ENCODE results near the gene PPP5C.
"Not testable (repeated sequence)": the region's sequence is repeated elsewhere in the genome, so short reads cannot be mapped to it uniquely, and the experiment has no call there.

Gene PPP5C

DNA sequence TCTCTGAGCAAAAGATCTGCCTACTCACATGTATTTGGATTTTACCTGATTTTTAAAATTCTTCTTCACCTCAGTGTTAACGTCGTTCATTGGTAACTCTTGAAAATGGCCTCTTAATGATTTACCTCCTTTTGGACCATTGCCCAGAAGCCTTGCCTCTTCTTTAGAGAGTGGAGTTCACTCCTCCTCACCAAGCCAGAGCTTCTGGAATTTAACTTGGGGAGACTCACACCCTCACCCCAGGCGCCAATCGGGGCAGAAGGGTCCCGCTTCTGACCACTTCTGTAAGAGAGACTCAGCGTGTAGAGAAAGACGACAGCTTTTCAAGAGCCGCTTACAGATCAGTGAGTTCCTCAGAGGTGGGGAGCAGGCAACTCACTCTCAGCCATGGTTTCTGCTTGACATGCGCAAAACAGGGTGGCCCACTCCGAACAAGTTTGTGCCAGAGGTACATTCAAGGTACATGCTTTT lies 79.2 kb downstream of the PPP5C start:
- peak overlapping the region; percentile 70 for H3K9ac ChIP-seq (ENCODE audit: low read length)
- no peaks in the 10 kb centered on the region for H3K36me3 ChIP-seq (ENCODE audit: control insufficient read depth, insufficient read depth, low read length)
- H3K4me3 ChIP-seq (ENCODE audit: low read length): peak overlapping the region; percentile 65
- peaks cover 2% of the 10 kb centered on the region for H3K4me1 ChIP-seq (ENCODE audit: control insufficient read depth, insufficient read depth, low read length)
- H3K27me3 ChIP-seq (ENCODE audit: control insufficient read depth, insufficient read depth, low read length): peaks cover 2% of the 10 kb centered on the region
- H3K27ac ChIP-seq (ENCODE audit: low read depth, low read length): peak overlapping the region; percentile 14

- H3K9ac ChIP-seq (ENCODE audit: low read length): peak overlapping the region; percentile 70
- peak overlapping the region; percentile 14 for H3K27ac ChIP-seq (ENCODE audit: low read depth, low read length)
- peaks cover 2% of the 10 kb centered on the region for H3K27me3 ChIP-seq (ENCODE audit: control insufficient read depth, insufficient read depth, low read length)
- no peaks in the 10 kb centered on the region for H3K36me3 ChIP-seq (ENCODE audit: control insufficient read depth, insufficient read depth, low read length)
- H3K4me1 ChIP-seq (ENCODE audit: control insufficient read depth, insufficient read depth, low read length): peaks cover 2% of the 10 kb centered on the region
- peak overlapping the region; percentile 65 for H3K4me3 ChIP-seq (ENCODE audit: low read length)
Observed at GRCh38 chr19:46426506-46427162, 79.7 kb downstream of the PPP5C start.

DNA sequence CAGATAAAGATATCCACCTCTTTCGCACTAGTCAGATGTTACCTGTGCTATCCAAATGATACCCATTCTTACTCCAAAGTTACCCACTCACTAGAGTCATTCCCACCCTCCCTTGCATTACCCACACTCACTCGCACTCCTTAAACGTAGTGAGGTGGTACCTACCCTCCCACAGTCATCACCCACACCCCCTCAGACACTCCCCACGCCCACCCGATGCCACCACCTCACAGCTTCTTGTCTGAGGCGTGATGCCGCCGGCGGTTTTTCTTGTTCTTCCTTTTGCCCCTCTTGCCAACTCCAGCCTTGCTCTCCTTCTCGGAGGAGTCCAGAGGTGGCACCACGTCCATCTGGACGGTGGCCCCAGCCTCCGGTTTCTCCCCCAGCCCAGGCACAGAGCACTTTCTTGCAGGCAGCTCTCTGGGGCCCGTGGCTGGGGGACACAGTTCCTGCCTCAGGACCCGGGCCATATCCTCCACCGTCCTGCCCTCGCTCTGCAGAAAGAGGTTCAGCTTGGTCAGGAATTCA lies 80.7 kb downstream of the PPP5C start:
- no peak overlapping the region for H3K9ac ChIP-seq (ENCODE audit: low read length)
- H3K4me1 ChIP-seq (ENCODE audit: control insufficient read depth, insufficient read depth, low read length): peaks cover 2% of the 10 kb centered on the region
- H3K36me3 ChIP-seq (ENCODE audit: control insufficient read depth, insufficient read depth, low read length): no peaks in the 10 kb centered on the region
- no peak overlapping the region for H3K27ac ChIP-seq (ENCODE audit: low read depth, low read length)
- peaks cover 2% of the 10 kb centered on the region for H3K27me3 ChIP-seq (ENCODE audit: control insufficient read depth, insufficient read depth, low read length)
- no peak overlapping the region for H3K4me3 ChIP-seq (ENCODE audit: low read length)

- H3K27me3 ChIP-seq (ENCODE audit: control insufficient read depth, insufficient read depth, low read length): peaks cover 2% of the 10 kb centered on the region
- H3K4me1 ChIP-seq (ENCODE audit: control insufficient read depth, insufficient read depth, low read length): peaks cover 2% of the 10 kb centered on the region
- H3K27ac ChIP-seq (ENCODE audit: low read depth, low read length): no peak within 1 kb of the TSS
- H3K9ac ChIP-seq (ENCODE audit: low read length): no peak within 1 kb of the TSS
- H3K36me3 ChIP-seq (ENCODE audit: control insufficient read depth, insufficient read depth, low read length): no peaks in the 10 kb centered on the region
- peak within 1 kb of the TSS; percentile 55 for H3K4me3 ChIP-seq (ENCODE audit: low read length)
Observed at GRCh38 chr19:46428239-46429135, 81.6 kb downstream of the PPP5C start, which contains the start of gene PNMA8C. Gene PNMA8C (minus strand): TSS chr19:46428936. CDS start chr19:46428359, 577 bp downstream.

- Histone ChIP-seq H3K9ac (ENCODE audit: low read length) (no peak overlapping the region), H3K27ac (ENCODE audit: low read depth, low read length) (no peak overlapping the region), H3K4me3 (ENCODE audit: low read length) (no peak overlapping the region), H3K36me3 (ENCODE audit: control insufficient read depth, insufficient read depth, low read length) (no peaks in the 10 kb centered on the region), H3K4me1 (ENCODE audit: control insufficient read depth, insufficient read depth, low read length) (peaks cover 2% of the 10 kb centered on the region), H3K27me3 (ENCODE audit: control insufficient read depth, insufficient read depth, low read length) (peaks cover 2% of the 10 kb centered on the region)
Observed at GRCh38 chr19:46429999-46430398, 83.1 kb downstream of the PPP5C start.

GRCh38 chr19:46431824-46432223 lies 84.9 kb downstream of the PPP5C start:
- Histone ChIP-seq H3K4me1 (ENCODE audit: control insufficient read depth, insufficient read depth, low read length) (no peaks in the 10 kb centered on the region), H3K36me3 (ENCODE audit: control insufficient read depth, insufficient read depth, low read length) (no peaks in the 10 kb centered on the region), H3K27me3 (ENCODE audit: control insufficient read depth, insufficient read depth, low read length) (no peaks in the 10 kb centered on the region), H3K4me3 (ENCODE audit: low read length) (no peak overlapping the region), H3K27ac (ENCODE audit: low read depth, low read length) (no peak overlapping the region), H3K9ac (ENCODE audit: low read length) (no peak overlapping the region)

GRCh38 chr19:46433470-46433869 lies 86.6 kb downstream of the PPP5C start:
- not testable (repeated sequence) for H3K4me3 ChIP-seq (ENCODE audit: low read length)

GRCh38 chr19:46435009-46435408 lies 88.1 kb downstream of the PPP5C start:
- no peaks in the 10 kb centered on the region for H3K36me3 ChIP-seq (ENCODE audit: control insufficient read depth, insufficient read depth, low read length)
- H3K4me3 ChIP-seq (ENCODE audit: low read length): no peak overlapping the region
- H3K4me1 ChIP-seq (ENCODE audit: control insufficient read depth, insufficient read depth, low read length): no peaks in the 10 kb centered on the region
- no peak overlapping the region for H3K27ac ChIP-seq (ENCODE audit: low read depth, low read length)
- no peaks in the 10 kb centered on the region for H3K27me3 ChIP-seq (ENCODE audit: control insufficient read depth, insufficient read depth, low read length)
- no peak overlapping the region for H3K9ac ChIP-seq (ENCODE audit: low read length)

More at GRCh38 chr19:46433470-46433869, 86.6 kb downstream of the PPP5C start:
- not testable (repeated sequence) for H3K9ac ChIP-seq (ENCODE audit: low read length); H3K36me3 ChIP-seq (ENCODE audit: control insufficient read depth, insufficient read depth, low read length); H3K4me1 ChIP-seq (ENCODE audit: control insufficient read depth, insufficient read depth, low read length); H3K27ac ChIP-seq (ENCODE audit: low read depth, low read length); H3K27me3 ChIP-seq (ENCODE audit: control insufficient read depth, insufficient read depth, low read length)

- not testable (repeated sequence) for H3K27ac ChIP-seq (ENCODE audit: low read depth, low read length); H3K27me3 ChIP-seq (ENCODE audit: control insufficient read depth, insufficient read depth, low read length); H3K9ac ChIP-seq (ENCODE audit: low read length); H3K4me3 ChIP-seq (ENCODE audit: low read length); H3K36me3 ChIP-seq (ENCODE audit: control insufficient read depth, insufficient read depth, low read length); H3K4me1 ChIP-seq (ENCODE audit: control insufficient read depth, insufficient read depth, low read length)
Observed at GRCh38 chr19:46435689-46436088, 88.8 kb downstream of the PPP5C start.
